Parathyroid adenoma (tissue), 2 donors: Measurements from ENCODE around the gene HSD3B1.
"Not testable (repeated sequence)": the region's sequence is repeated elsewhere in the genome, so short reads cannot be mapped to it uniquely, and the experiment has no call there.

Experiments
- H2AFZ ChIP-seq: fragments of 300-600 bp; sonication (generic); one replicate; pipeline ENCODE4 v1.7.0; 2017; ENCODE audit warnings: antibody characterized with exemption, mild to moderate bottlenecking
- H3K27ac ChIP-seq: fragments of 300-600 bp; sonication (generic); one replicate; pipeline ENCODE4 v1.7.0; 2017
- H3K27me3 ChIP-seq: fragments of 300-600 bp; sonication (generic); one replicate; pipeline ENCODE4 v1.7.0; 2017; ENCODE audit warnings: low read length; ENCODE audit not compliant: control insufficient read depth, insufficient read depth
- H3K36me3 ChIP-seq: fragments of 300-600 bp; sonication (generic); one replicate; pipeline ENCODE4 v1.7.0; 2017; ENCODE audit warnings: low read length; ENCODE audit not compliant: control insufficient read depth, insufficient read depth
- H3K4me1 ChIP-seq: fragments of 300-600 bp; sonication (generic); one replicate; pipeline ENCODE4 v1.7.0; 2017; ENCODE audit warnings: control low read depth
- H3K4me2 ChIP-seq: fragments of 300-600 bp; sonication (generic); one replicate; pipeline ENCODE4 v1.7.0; 2017; ENCODE audit warnings: low read length
- H3K4me3 ChIP-seq: fragments of 300-600 bp; sonication (generic); one replicate; pipeline ENCODE4 v1.7.0; 2017; ENCODE audit warnings: low read depth, low read length
- H3K79me2 ChIP-seq: fragments of 300-600 bp; sonication (generic); one replicate; pipeline ENCODE4 v1.7.0; 2017; ENCODE audit warnings: control low read depth
- H3K9ac ChIP-seq: fragments of 300-600 bp; sonication (generic); one replicate; pipeline ENCODE4 v1.7.0; 2017; ENCODE audit warnings: mild to moderate bottlenecking
- H3K9me3 ChIP-seq: fragments of 300-600 bp; sonication (generic); one replicate; pipeline ENCODE4 v1.7.0; 2017; ENCODE audit warnings: low read length; ENCODE audit not compliant: control insufficient read depth
- TF ChIP-seq, protein P1 (sequence below): fragments of 300-600 bp; sonication (generic); IDR thresholded peaks from one replicate; pipeline ENCODE4 v1.7.0; 2017; ENCODE audit warnings: antibody characterized with exemption, mild to moderate bottlenecking
- donor health status: primary hyperparathyroidism.

Gene HSD3B1

DNA sequence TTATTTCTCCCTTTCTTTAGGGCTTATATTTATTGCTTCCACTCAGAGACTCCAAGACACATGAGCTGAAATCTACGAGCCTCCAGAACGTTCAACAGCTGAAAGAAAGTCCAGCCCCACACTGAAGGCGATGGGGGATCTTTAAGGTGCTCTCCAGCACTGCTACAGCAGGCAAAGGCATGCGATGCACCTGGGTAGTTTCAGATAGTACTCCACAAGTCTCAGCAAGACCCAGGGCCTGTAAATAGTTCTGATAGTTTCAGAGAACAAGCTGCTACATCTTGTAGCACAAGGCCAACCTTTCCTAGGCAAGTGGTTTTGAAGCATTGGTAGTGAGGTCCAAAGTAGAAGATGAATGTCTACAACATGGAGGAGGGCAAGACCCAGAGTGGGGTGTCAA, 2.2 kb upstream of the HSD3B1 start:
- Histone ChIP-seq H3K9ac (no peak overlapping the region), H3K9me3 (no peaks in the 10 kb centered on the region), H3K36me3 (no peaks in the 10 kb centered on the region), H3K4me2 (no peak overlapping the region), H3K27ac (no peak overlapping the region), H2AFZ (no peak overlapping the region), H3K27me3 (no peaks in the 10 kb centered on the region), H3K4me1 (no peaks in the 10 kb centered on the region), H3K79me2 (no peaks in the 10 kb centered on the region), H3K4me3 (no peak overlapping the region)
- TF ChIP-seq, protein P1, sequence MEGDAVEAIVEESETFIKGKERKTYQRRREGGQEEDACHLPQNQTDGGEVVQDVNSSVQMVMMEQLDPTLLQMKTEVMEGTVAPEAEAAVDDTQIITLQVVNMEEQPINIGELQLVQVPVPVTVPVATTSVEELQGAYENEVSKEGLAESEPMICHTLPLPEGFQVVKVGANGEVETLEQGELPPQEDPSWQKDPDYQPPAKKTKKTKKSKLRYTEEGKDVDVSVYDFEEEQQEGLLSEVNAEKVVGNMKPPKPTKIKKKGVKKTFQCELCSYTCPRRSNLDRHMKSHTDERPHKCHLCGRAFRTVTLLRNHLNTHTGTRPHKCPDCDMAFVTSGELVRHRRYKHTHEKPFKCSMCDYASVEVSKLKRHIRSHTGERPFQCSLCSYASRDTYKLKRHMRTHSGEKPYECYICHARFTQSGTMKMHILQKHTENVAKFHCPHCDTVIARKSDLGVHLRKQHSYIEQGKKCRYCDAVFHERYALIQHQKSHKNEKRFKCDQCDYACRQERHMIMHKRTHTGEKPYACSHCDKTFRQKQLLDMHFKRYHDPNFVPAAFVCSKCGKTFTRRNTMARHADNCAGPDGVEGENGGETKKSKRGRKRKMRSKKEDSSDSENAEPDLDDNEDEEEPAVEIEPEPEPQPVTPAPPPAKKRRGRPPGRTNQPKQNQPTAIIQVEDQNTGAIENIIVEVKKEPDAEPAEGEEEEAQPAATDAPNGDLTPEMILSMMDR, result no peak

DNA sequence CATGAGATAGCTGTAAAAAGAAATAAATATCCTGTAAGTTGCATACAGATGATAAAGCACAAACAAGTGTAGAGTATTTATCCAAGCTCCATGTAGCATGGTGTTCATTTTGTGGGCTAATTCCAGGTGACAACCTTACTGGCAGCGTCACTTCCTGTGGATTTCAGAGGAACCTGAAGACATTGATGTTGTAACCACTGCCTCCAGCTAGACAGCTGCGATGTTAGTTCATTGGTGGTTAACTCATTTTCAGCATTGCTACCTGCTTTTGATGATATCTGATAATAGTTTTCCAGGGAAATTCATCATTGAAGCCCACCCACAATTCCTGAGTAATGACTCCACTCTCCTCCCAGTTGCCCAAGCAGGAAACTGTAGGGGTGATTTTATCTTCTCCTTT, 3.0 kb downstream of the HSD3B1 start:
- Histone ChIP-seq H3K36me3 (no peaks in the 10 kb centered on the region), H3K4me3 (no peak overlapping the region), H3K9ac (no peak overlapping the region), H3K4me1 (no peaks in the 10 kb centered on the region), H3K27ac (no peak overlapping the region), H3K27me3 (no peaks in the 10 kb centered on the region), H2AFZ (no peak overlapping the region), H3K79me2 (no peaks in the 10 kb centered on the region), H3K4me2 (no peak overlapping the region), H3K9me3 (no peaks in the 10 kb centered on the region)
- TF ChIP-seq, protein P1, result no peak

DNA sequence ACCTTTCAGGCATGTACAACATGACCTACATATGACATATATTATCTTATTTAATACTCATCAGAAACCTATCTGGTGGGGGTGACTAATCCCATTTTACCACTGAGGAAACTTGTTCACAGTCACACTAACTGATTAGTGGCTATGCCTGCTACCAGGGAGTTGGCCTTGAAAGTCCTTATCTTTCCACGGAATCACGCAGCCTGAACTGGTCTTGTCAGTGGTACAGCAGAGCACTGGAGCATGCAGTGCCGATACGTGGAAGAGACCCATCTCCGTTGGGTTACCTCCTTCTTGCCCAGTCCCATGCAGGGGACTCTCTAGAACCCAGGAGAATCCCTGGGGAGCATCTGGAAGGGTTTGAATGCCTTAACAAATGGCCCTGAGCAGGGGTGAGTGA, 8.2 kb downstream of the HSD3B1 start:
- TF ChIP-seq, protein P1, result no peak
- no peak overlapping the region for H3K4me3 ChIP-seq
- no peaks in the 10 kb centered on the region for H3K36me3 ChIP-seq
- H3K27ac ChIP-seq, result no peak overlapping the region
- no peak overlapping the region for H3K9ac ChIP-seq
- H3K4me1 ChIP-seq, result no peaks in the 10 kb centered on the region
- no peak overlapping the region for H2AFZ ChIP-seq
- no peaks in the 10 kb centered on the region for H3K9me3 ChIP-seq
- H3K79me2 ChIP-seq, result no peaks in the 10 kb centered on the region
- no peak overlapping the region for H3K4me2 ChIP-seq
- no peaks in the 10 kb centered on the region for H3K27me3 ChIP-seq

DNA sequence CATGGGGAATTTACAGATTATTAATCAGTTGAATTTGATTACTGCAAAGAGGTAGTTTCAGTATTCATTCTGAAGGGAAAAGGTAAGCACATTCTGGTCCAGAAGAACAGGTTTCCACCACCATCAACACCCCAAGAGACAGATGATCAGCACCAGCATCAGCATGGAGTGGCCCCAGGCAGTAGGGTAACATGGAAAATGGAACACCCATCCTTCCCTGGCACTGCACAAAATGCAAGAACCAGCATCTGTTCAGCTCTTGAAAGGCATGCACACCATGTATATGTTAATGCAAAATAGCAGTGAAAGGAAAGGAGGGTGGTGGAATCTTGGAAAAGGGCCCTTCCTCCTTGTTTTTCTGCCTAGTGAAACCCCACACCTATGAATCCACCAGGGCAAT, 9.2 kb downstream of the HSD3B1 start:
- Histone ChIP-seq H3K4me3 (no peak overlapping the region), H2AFZ (no peak overlapping the region), H3K27ac (no peak overlapping the region), H3K9me3 (no peaks in the 10 kb centered on the region), H3K27me3 (no peaks in the 10 kb centered on the region), H3K4me1 (no peaks in the 10 kb centered on the region), H3K9ac (no peak overlapping the region), H3K4me2 (no peak overlapping the region), H3K79me2 (no peaks in the 10 kb centered on the region), H3K36me3 (no peaks in the 10 kb centered on the region)
- TF ChIP-seq, protein P1, result no peak

DNA sequence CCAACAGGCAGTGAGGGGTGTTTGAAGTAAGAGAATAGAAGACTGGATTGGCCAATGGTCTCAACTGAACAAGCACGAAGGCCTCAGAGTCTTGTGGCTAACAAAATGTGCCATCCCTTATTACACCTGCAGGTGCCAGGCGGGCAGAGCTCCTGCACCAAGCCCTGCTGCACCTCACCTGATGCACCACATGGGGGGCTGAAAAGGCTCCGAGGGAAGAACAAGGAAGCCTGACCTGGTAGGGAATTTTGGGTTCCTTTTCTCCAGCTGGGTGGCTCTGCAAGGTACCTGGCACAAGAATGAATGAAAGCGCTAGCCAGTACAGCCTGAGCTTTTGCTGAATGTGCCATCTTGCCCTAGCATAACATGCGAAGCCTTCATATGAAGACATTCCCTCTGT, 9.7 kb downstream of the HSD3B1 start:
- no peak overlapping the region for H3K4me2 ChIP-seq
- H3K4me1 ChIP-seq, result no peaks in the 10 kb centered on the region
- H2AFZ ChIP-seq, result no peak overlapping the region
- no peak overlapping the region for H3K4me3 ChIP-seq
- no peak overlapping the region for H3K27ac ChIP-seq
- H3K36me3 ChIP-seq, result no peaks in the 10 kb centered on the region
- no peaks in the 10 kb centered on the region for H3K9me3 ChIP-seq
- no peaks in the 10 kb centered on the region for H3K27me3 ChIP-seq
- H3K79me2 ChIP-seq, result no peaks in the 10 kb centered on the region
- no peak overlapping the region for H3K9ac ChIP-seq
- TF ChIP-seq, protein P1, result no peak

DNA sequence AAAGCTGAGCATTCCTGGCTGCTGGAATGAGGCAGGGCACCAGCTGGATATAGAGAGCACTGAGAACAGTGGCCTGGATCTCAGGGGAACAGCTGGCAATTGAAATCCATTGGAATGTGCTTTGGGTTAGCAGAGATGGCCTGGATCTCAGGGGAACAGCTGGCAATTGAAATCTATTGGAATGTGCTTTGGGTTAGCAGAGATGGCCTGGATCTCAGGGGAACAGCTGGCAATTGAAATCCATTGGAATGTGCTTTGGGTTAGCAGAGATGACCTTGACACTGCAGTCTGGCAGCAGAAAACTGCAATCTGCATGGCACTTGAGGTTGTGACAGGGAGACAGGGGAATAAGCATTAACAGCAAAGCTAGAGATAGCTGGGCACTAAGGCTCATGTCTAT, 10.7 kb downstream of the HSD3B1 start:
- not testable (repeated sequence) for H3K9me3 ChIP-seq, H3K4me1 ChIP-seq, H3K9ac ChIP-seq, H3K27ac ChIP-seq, H3K27me3 ChIP-seq, H3K79me2 ChIP-seq, H3K4me3 ChIP-seq, H3K36me3 ChIP-seq, H3K4me2 ChIP-seq, H2AFZ ChIP-seq
